ENCODE results near the gene LHPP.

The LHPP gene

GRCh38 chr10:124455441-124455840 lies 6.2 kb upstream of the LHPP start:
- Histone ChIP-seq H3K27ac (replicated peaks) (no peak overlapping the region), H3K4me3 (replicated peaks; ENCODE audit: insufficient read depth, low read length) (no peak overlapping the region), H3K27me3 (ENCODE audit: insufficient read depth, poor library complexity, severe bottlenecking) (peaks cover 39% of the 10 kb centered on the region)
- no peak for DNase-seq (ENCODE audit: low read depth in 1 of 2, low spot score in 1 of 2)
- TF ChIP-seq CTCF (IDR thresholded peaks at IDR 0.05; ENCODE audit: insufficient read depth, low read length) (no peak), REST (IDR thresholded peaks at IDR 0.05; ENCODE audit: insufficient replicate concordance, low read depth) (no peak), POLR2AphosphoS5 (IDR thresholded peaks at IDR 0.05; ENCODE audit: low read depth) (no peak), SPI1 (IDR thresholded peaks at IDR 0.05; ENCODE audit: borderline replicate concordance, low read depth) (no peak), GABPA (IDR thresholded peaks at IDR 0.05; ENCODE audit: low read depth) (no peak)

GRCh38 chr10:124458473-124458872 lies 3.1 kb upstream of the LHPP start:
- H3K4me3 ChIP-seq (replicated peaks; ENCODE audit: insufficient read depth, low read length) = no peak overlapping the region
- H3K27me3 ChIP-seq (ENCODE audit: insufficient read depth, poor library complexity, severe bottlenecking) = peaks cover 14% of the 10 kb centered on the region
- no peak overlapping the region for H3K27ac ChIP-seq (replicated peaks)
- DNase-seq (ENCODE audit: low read depth in 1 of 2, low spot score in 1 of 2) = no peak
- TF ChIP-seq POLR2AphosphoS5 (IDR thresholded peaks at IDR 0.05; ENCODE audit: low read depth) = no peak
- no peak for TF ChIP-seq CTCF (IDR thresholded peaks at IDR 0.05; ENCODE audit: insufficient read depth, low read length)
- TF ChIP-seq SPI1 (IDR thresholded peaks at IDR 0.05; ENCODE audit: borderline replicate concordance, low read depth) = no peak
- TF ChIP-seq GABPA (IDR thresholded peaks at IDR 0.05; ENCODE audit: low read depth) = no peak

- no peak overlapping the region for H3K4me3 ChIP-seq (replicated peaks; ENCODE audit: insufficient read depth, low read length)
- H3K27me3 ChIP-seq (ENCODE audit: insufficient read depth, poor library complexity, severe bottlenecking) = peaks cover 12% of the 10 kb centered on the region
- DNase-seq (ENCODE audit: low read depth in 1 of 2, low spot score in 1 of 2) = no peak
- no peak overlapping the region for H3K27ac ChIP-seq (replicated peaks)
- TF ChIP-seq GABPA (IDR thresholded peaks at IDR 0.05; ENCODE audit: low read depth) (no peak), POLR2AphosphoS5 (IDR thresholded peaks at IDR 0.05; ENCODE audit: low read depth) (no peak), CTCF (IDR thresholded peaks at IDR 0.05; ENCODE audit: insufficient read depth, low read length) (no peak), REST (IDR thresholded peaks at IDR 0.05; ENCODE audit: insufficient replicate concordance, low read depth) (no peak), SPI1 (IDR thresholded peaks at IDR 0.05; ENCODE audit: borderline replicate concordance, low read depth) (no peak)
These were observed 2.7 kb upstream of the LHPP start for GRCh38 chr10:124458889-124459288.

GRCh38 chr10:124459395-124459794 lies 2.2 kb upstream of the LHPP start:
- Histone ChIP-seq H3K4me3 (replicated peaks; ENCODE audit: insufficient read depth, low read length) (no peak overlapping the region), H3K27ac (replicated peaks) (no peak overlapping the region), H3K27me3 (ENCODE audit: insufficient read depth, poor library complexity, severe bottlenecking) (peaks cover 7% of the 10 kb centered on the region)
- DNase-seq (ENCODE audit: low read depth in 1 of 2, low spot score in 1 of 2) = no peak
- TF ChIP-seq GABPA (IDR thresholded peaks at IDR 0.05; ENCODE audit: low read depth) (no peak), CTCF (IDR thresholded peaks at IDR 0.05; ENCODE audit: insufficient read depth, low read length) (no peak), REST (IDR thresholded peaks at IDR 0.05; ENCODE audit: insufficient replicate concordance, low read depth) (no peak)
